Neural cell (in vitro differentiated cells): ENCODE data around the gene CYP8B1. TPM values are rescaled to one million over a fixed set of nuclear protein-coding genes. Genes with fewer than 3 reads are reported as not detected.

Experiments
- H2AFZ ChIP-seq: fragments of 200-600, 300-800 bp; sonication (generic), shearing (Covaris generic); 2 replicates; pipeline ENCODE4 v1.6.0; 2014; ENCODE audit warnings: low read depth, mild to moderate bottlenecking, antibody characterized with exemption, low read length, moderate library complexity
- H3F3A ChIP-seq: fragments of 200-600 bp; shearing (Covaris generic); 2 replicates; pipeline ENCODE4 v1.6.1; 2016; ENCODE audit warnings: mild to moderate bottlenecking, moderate library complexity, mixed read lengths, antibody characterized with exemption, low read length; ENCODE audit not compliant: insufficient read depth, poor library complexity, severe bottlenecking
- H3K27ac ChIP-seq: fragments of 200-600, 300-800 bp; sonication (generic), shearing (Covaris generic); 2 replicates; pipeline ENCODE4 v1.5.1; 2014; ENCODE audit warnings: mild to moderate bottlenecking, low read length, moderate library complexity
- H3K27me3 ChIP-seq: fragments of 300-800, 200-600 bp; sonication (generic), shearing (Covaris generic); 2 replicates; pipeline ENCODE4 v1.6.0; 2014; ENCODE audit warnings: mild to moderate bottlenecking, low read depth, low read length, moderate library complexity; ENCODE audit not compliant: insufficient read depth
- H3K36me3 ChIP-seq: fragments of 300-800, 200-600 bp; sonication (generic), shearing (Covaris generic); 2 replicates; pipeline ENCODE4 v1.5.1; 2014; ENCODE audit warnings: mild to moderate bottlenecking, antibody characterized with exemption, low read length, moderate library complexity; ENCODE audit not compliant: insufficient read depth
- H3K4me2 ChIP-seq: fragments of 300-800, 200-600 bp; sonication (generic), shearing (Covaris generic); 2 replicates; pipeline ENCODE4 v1.6.0; 2014; ENCODE audit warnings: mild to moderate bottlenecking, low read length
- H3K4me3 ChIP-seq: fragments of 300-800, 200-600 bp; sonication (generic), shearing (Covaris generic); 2 replicates; pipeline ENCODE4 v1.5.1; 2014; ENCODE audit warnings: mild to moderate bottlenecking, low read length, moderate library complexity
- H3K79me2 ChIP-seq: fragments of 200-600 bp; shearing (Covaris generic); replicated peaks from 2 replicates; pipeline ENCODE4 v1.6.0; 2014; ENCODE audit warnings: mild to moderate bottlenecking, low read length, moderate library complexity; ENCODE audit not compliant: insufficient read depth
- H3K9ac ChIP-seq: fragments of 300-800, 200-600 bp; sonication (generic), shearing (Covaris generic); 2 replicates; pipeline ENCODE4 v1.6.1; 2016; ENCODE audit warnings: mild to moderate bottlenecking, low read length, mixed read lengths
- H3K9me2 ChIP-seq: fragments of 200-600 bp; shearing (Covaris generic); 2 replicates; pipeline ENCODE4 v1.6.1; 2016; ENCODE audit warnings: mild to moderate bottlenecking, low read length, mixed read lengths; ENCODE audit not compliant: insufficient read depth
- H3K9me3 ChIP-seq: fragments of 200-600, 300-800 bp; sonication (generic), shearing (Covaris generic); 2 replicates; pipeline ENCODE4 v1.6.1; 2016; ENCODE audit warnings: mild to moderate bottlenecking, mixed run types, low read length, moderate library complexity, mixed read lengths
- H4K20me1 ChIP-seq: fragments of 200-600 bp; shearing (Covaris generic); 2 replicates; pipeline ENCODE4 v1.6.1; 2016; ENCODE audit warnings: mild to moderate bottlenecking, mixed run types; ENCODE audit not compliant: insufficient read depth
- CTCF ChIP-seq: fragments of 450-650 bp; IDR thresholded peaks from 2 replicates; pipeline ENCODE4 v1.5.1; 2014; ENCODE audit warnings: antibody characterized with exemption, mild to moderate bottlenecking, moderate library complexity; ENCODE audit not compliant: poor library complexity, severe bottlenecking
- EP300 ChIP-seq: fragments of 450-650 bp; conservative IDR thresholded peaks from 2 replicates; pipeline ENCODE4 v1.6.1; 2014; ENCODE audit warnings: antibody characterized with exemption, mild to moderate bottlenecking, moderate library complexity; ENCODE audit not compliant: poor library complexity, severe bottlenecking
- EZH2 ChIP-seq: fragments of 200-600, 300-800 bp; shearing (Covaris generic), sonication (generic); IDR thresholded peaks from 2 replicates; pipeline ENCODE4 v1.6.1; 2014; ENCODE audit warnings: antibody characterized with exemption, low read length, borderline replicate concordance, mild to moderate bottlenecking; ENCODE audit not compliant: insufficient read depth, poor library complexity, severe bottlenecking
- MXI1 ChIP-seq: fragments of 450-650 bp; conservative IDR thresholded peaks from 2 replicates; pipeline ENCODE4 v1.6.1; 2014; ENCODE audit warnings: antibody characterized with exemption, mild to moderate bottlenecking; ENCODE audit not compliant: poor library complexity, severe bottlenecking
- POLR2AphosphoS5 ChIP-seq: IDR thresholded peaks from 2 replicates; pipeline ENCODE4 v1.6.1; 2012
- RAD21 ChIP-seq: fragments of 450-650 bp; conservative IDR thresholded peaks from 2 replicates; pipeline ENCODE4 v1.6.1; 2014; ENCODE audit warnings: antibody characterized with exemption, mild to moderate bottlenecking, moderate library complexity
- REST ChIP-seq: IDR thresholded peaks from 2 replicates; pipeline ENCODE4 v1.6.1; 2012; ENCODE audit warnings: borderline replicate concordance
- SMC3 ChIP-seq: fragments of 450-650 bp; conservative IDR thresholded peaks from 2 replicates; pipeline ENCODE4 v1.6.1; 2014; ENCODE audit warnings: antibody characterized with exemption, mild to moderate bottlenecking, moderate library complexity; ENCODE audit not compliant: poor library complexity
- TAF1 ChIP-seq: IDR thresholded peaks from 2 replicates; pipeline ENCODE4 v1.6.1; 2012; ENCODE audit warnings: low read depth
- polyA minus RNA-seq: library from RNA; depleted of rRNA, polyadenylated mRNA; stranded (reverse); fragments of >200 nt; gene quantifications from 2 replicates; pipeline ENCODE4 v1.2.3, GENCODE V29; 2014
- polyA plus RNA-seq: library from polyadenylated mRNA; depleted of rRNA; stranded (reverse); fragments of >200 nt; gene quantifications from 2 replicates; pipeline ENCODE4 v1.2.3, GENCODE V29; 2014

CYP8B1 gene
- not detected in 2 replicates for polyA plus RNA-seq
- polyA minus RNA-seq: not detected in 2 replicates

GRCh38 chr3:42875325-42876151 lies at the start of gene CYP8B1:
CYP8B1 (minus strand) TSS chr3:42875879; CDS start chr3:42875816, 63 bp downstream.
- TF ChIP-seq CTCF (no peak), EZH2 (no peak), REST (no peak), POLR2AphosphoS5 (no peak), EP300 (no peak), TAF1 (no peak), MXI1 (no peak), RAD21 (no peak)
- Histone ChIP-seq H2AFZ (no peak within 1 kb of the TSS), H4K20me1 (no peaks in the 10 kb centered on the region), H3K9me2 (no peaks in the 10 kb centered on the region), H3F3A (no peaks in the 10 kb centered on the region), H3K27ac (no peak within 1 kb of the TSS), H3K79me2 (no peaks in the 10 kb centered on the region), H3K9me3 (no peaks in the 10 kb centered on the region), H3K4me3 (no peak within 1 kb of the TSS), H3K4me2 (no peak within 1 kb of the TSS), H3K9ac (no peak within 1 kb of the TSS), H3K27me3 (no peaks in the 10 kb centered on the region), H3K36me3 (no peaks in the 10 kb centered on the region)

GRCh38 chr3:42923606-42924005 lies 47.9 kb upstream of the CYP8B1 start:
- Histone ChIP-seq H3K9me3 (no peaks in the 10 kb centered on the region), H3K27ac (no peak overlapping the region), H3K4me2 (no peak overlapping the region), H3F3A (no peaks in the 10 kb centered on the region), H3K9me2 (no peaks in the 10 kb centered on the region), H3K79me2 (no peaks in the 10 kb centered on the region), H3K4me3 (no peak overlapping the region), H3K27me3 (no peaks in the 10 kb centered on the region), H4K20me1 (no peaks in the 10 kb centered on the region), H3K9ac (no peak overlapping the region), H2AFZ (no peak overlapping the region), H3K36me3 (no peaks in the 10 kb centered on the region)
- TF ChIP-seq POLR2AphosphoS5 (no peak), TAF1 (no peak), CTCF (no peak), MXI1 (no peak), RAD21 (no peak), EZH2 (no peak), REST (no peak), SMC3 (no peak), EP300 (no peak)
